ENCODE results near the gene POSTN. TPM values are rescaled to one million over a fixed set of nuclear protein-coding genes. Genes with fewer than 3 reads are reported as not detected.
"Not testable (repeated sequence)": the region's sequence is repeated elsewhere in the genome, so short reads cannot be mapped to it uniquely, and the experiment has no call there.

Gene POSTN
- total RNA-seq, 1 experiment from 2014 or later, result not detected

DNA sequence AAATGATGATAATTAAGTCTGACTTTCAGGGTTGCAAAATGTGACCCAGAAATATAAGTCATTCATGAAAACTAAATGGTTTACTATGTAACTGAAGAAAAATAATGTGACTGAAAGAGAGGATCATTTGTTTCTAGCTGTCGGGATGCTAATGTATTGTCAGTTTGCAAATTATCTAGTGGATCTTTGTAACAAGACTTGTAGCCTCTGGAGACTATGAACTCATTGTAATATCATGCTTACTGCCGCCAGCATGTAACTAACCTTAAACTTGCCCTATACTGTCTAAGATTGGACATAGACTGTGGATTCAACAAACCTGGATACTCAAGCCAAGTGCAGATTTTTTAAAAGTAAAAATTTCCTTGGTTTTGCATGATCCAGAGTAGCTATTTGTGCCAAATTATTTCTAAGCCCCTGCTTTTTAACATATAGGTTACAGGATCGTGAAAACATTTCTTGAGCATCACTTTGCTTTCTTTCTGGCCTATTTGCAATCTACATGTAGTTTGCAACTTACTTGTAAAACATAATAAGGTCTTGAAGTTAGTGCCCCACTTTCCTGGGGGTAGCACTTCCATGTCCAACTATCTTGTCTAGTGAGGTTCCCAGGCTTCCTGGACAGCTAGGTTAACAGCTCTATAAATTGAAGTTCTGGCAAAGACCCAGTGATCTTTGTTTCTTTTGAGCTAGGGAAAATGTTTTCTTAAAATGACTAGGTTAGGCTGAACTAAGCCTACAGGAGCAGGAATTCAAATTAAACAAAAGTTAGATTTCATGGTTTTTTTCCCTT is 3.3 kb upstream of the POSTN start:
- in situ Hi-C loops (cut with HindIII; ENCODE audit: low pct_unique_long_range_greater_than_20kb, low sequenced_read_pairs), result no loop called here
- DNase-seq (ENCODE audit: low read depth, low spot score), result no peak

- DNase-seq (ENCODE audit: low read depth, low spot score), result no peak
- in situ Hi-C loops (cut with HindIII; ENCODE audit: low pct_unique_long_range_greater_than_20kb, low sequenced_read_pairs), result no loop called here
These were observed 951 bp upstream of the POSTN start for GRCh38 chr13:37599519-37599918.

DNA sequence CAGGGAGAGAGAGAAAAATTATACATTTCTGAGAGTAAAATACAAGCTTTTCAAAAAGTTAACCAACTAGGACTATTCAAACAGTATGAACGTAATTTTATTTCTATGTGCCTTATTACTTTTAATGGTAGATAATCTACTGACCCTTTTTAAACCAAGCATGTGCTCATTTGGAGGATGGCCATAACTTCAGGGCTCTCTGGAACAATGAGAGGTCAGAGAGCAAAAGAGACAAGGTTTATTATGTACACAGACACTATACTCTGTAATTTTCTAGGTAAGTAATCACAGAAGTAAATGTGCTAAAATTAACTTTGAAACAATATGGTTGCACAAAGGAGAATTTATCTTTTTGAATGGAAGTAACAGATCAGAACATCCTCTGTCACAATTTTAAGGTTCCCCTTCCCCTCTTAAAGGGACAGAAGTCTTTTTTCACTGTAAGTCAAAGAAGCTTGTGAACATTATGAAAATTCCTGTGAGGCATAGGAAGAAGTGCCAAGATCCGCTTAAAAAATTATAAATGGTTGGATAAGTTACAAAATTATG is 1.0 kb downstream of the POSTN start:
- in situ Hi-C loops (cut with HindIII; ENCODE audit: low pct_unique_long_range_greater_than_20kb, low sequenced_read_pairs), result no loop called here
- DNase-seq (ENCODE audit: low read depth, low spot score), result no peak

GRCh38 chr13:37596805-37597204 is 1.8 kb downstream of the POSTN start:
- in situ Hi-C loops (cut with HindIII; ENCODE audit: low pct_unique_long_range_greater_than_20kb, low sequenced_read_pairs), result no loop called here
- DNase-seq (ENCODE audit: low read depth, low spot score), result no peak

GRCh38 chr13:37595162-37595561 is 3.4 kb downstream of the POSTN start:
- in situ Hi-C loops (cut with HindIII; ENCODE audit: low pct_unique_long_range_greater_than_20kb, low sequenced_read_pairs), result no loop called here

DNA sequence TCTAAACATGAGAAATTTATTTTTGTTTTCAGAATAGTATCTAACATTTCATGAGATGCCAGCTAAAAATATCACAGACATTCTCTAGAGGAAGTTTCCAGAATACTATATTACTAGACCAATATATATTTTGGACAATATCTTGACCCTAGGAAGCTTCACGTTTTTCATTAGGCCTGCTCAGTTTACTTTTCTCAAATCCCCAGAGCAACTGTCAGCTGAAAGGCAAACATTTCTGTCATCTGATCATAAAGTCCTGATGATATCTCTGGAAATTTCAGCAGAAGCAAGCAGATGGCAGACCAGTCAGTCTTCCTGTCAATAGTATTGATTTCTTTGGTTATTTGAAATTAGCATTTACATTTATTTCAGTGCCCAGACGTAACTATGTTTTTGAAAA is 4.0 kb downstream of the POSTN start:
- DNase-seq (ENCODE audit: low read depth, low spot score), result no peak
- in situ Hi-C loops (cut with HindIII; ENCODE audit: low pct_unique_long_range_greater_than_20kb, low sequenced_read_pairs), result no loop called here

More at GRCh38 chr13:37595162-37595561, 3.4 kb downstream of the POSTN start:
- DNase-seq (ENCODE audit: low read depth, low spot score), result no peak

DNA sequence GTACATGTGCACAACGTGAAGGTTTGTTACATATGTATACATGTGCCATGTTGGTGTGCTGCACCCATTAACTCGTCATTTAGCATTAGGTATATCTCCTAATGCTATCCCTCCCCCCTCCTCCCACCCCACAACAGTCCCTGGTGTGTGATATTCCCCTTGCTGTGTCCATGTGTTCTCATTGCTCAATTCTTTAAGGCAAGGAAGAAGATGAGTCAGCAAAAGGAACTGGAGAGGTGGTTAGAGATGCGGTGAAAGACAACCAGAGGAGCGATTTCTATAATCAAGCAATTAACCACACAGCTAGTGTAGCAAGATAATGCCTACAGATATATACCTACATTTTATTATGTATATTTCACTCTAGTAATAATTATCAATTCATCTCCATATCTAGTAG is 9.2 kb downstream of the POSTN start:
- in situ Hi-C loops (cut with HindIII; ENCODE audit: low pct_unique_long_range_greater_than_20kb, low sequenced_read_pairs); DNase-seq (ENCODE audit: low read depth, low spot score): not testable (repeated sequence)

GRCh38 chr13:37587236-37587635 is 11.3 kb downstream of the POSTN start:
- in situ Hi-C loops (cut with HindIII; ENCODE audit: low pct_unique_long_range_greater_than_20kb, low sequenced_read_pairs), result no loop called here
- no peak for DNase-seq (ENCODE audit: low read depth, low spot score)

GRCh38 chr13:37586164-37586563 is 12.4 kb downstream of the POSTN start:
- in situ Hi-C loops (cut with HindIII; ENCODE audit: low pct_unique_long_range_greater_than_20kb, low sequenced_read_pairs), result no loop called here
- no peak for DNase-seq (ENCODE audit: low read depth, low spot score)

DNA sequence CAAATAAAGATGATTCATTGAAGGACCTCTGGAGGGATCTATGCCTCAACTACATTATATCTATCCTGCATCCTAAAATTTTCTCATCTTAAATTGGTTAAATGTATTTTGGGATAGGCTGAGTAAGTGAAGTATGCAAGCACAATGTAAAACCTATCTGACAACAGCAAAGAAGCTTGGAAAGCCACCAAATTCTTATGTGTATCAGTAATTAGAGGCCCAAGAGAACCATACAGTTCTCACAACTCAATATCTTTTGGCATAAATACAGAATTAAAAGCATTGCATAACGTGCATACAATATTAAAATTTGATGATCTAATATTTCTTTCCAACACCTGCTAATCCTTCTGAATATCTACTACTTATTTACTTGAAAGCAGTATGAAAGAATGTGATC is 13.0 kb downstream of the POSTN start:
- DNase-seq (ENCODE audit: low read depth, low spot score), result no peak
- in situ Hi-C loops (cut with HindIII; ENCODE audit: low pct_unique_long_range_greater_than_20kb, low sequenced_read_pairs), result no loop called here

DNA sequence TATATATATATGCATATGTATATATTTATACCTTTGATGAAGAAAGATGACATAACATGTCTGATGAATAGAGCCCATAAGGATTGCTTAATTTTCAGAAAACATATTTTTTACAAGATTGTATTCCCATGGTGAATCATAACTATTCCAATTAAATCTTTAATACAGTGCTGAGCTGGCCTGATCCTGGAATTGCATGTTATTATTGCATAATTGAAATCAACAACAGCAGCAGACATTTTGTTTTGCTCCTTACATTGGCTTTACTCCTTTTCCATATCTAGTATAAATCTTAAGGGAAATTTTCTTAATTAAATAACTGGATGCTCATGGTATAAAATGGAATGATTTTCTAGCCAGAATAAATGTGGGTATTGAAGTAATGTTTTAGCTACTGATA is 22.0 kb downstream of the POSTN start:
- DNase-seq (ENCODE audit: low read depth, low spot score), result no peak
- in situ Hi-C loops (cut with HindIII; ENCODE audit: low pct_unique_long_range_greater_than_20kb, low sequenced_read_pairs), result no loop called here

GRCh38 chr13:37565425-37565824 is 33.1 kb downstream of the POSTN start:
- no peak for DNase-seq (ENCODE audit: low read depth, low spot score)
- in situ Hi-C loops (cut with HindIII; ENCODE audit: low pct_unique_long_range_greater_than_20kb, low sequenced_read_pairs), result no loop called here

DNA sequence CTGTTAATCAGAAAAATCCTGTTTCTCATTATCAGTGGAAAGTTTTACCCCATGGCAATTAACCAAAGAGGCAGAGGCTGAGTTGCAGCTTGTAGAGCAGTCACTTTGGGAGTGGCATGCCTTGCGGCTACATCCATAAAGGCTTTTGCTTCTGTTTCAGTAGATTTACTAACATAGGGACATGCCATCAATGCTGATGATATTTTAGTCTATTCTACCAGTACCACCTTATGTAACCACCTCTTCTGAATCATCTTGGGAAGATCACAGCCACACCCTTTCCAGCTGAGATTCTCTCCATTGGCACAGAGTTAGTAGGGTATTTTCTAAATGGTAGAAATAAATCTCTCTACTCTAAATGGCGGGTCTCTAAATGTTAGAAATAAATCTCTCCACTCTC is 37.5 kb downstream of the POSTN start:
- in situ Hi-C loops (cut with HindIII; ENCODE audit: low pct_unique_long_range_greater_than_20kb, low sequenced_read_pairs), result no loop called here
- DNase-seq (ENCODE audit: low read depth, low spot score), result no peak

DNA sequence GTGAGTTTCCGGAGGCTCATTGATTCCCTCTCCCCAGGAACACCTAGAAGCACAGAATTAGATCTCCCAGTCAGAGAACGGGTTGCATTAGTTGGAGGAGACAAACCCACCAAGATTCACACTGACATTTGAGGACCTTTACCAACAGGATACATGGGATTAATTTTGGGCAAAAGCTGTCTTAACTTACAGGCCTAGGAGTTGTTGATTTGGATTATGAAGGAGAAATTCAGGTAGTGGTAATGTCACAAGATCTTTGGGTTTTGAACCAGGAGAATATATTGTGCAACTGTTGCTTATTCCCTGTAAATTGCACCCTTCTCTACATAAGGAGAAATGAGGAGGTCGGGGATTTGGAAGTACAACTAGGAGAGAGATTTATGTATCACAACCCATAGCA is 38.0 kb downstream of the POSTN start:
- DNase-seq (ENCODE audit: low read depth, low spot score), result no peak
- in situ Hi-C loops (cut with HindIII; ENCODE audit: low pct_unique_long_range_greater_than_20kb, low sequenced_read_pairs), result no loop called here

- in situ Hi-C loops (cut with HindIII; ENCODE audit: low pct_unique_long_range_greater_than_20kb, low sequenced_read_pairs); DNase-seq (ENCODE audit: low read depth, low spot score): not testable (repeated sequence)
These were observed 39.8 kb downstream of the POSTN start for GRCh38 chr13:37558766-37559165.

- in situ Hi-C loops (cut with HindIII; ENCODE audit: low pct_unique_long_range_greater_than_20kb, low sequenced_read_pairs), result no loop called here
- no peak for DNase-seq (ENCODE audit: low read depth, low spot score)
These were observed 52.5 kb downstream of the POSTN start for GRCh38 chr13:37546087-37546486.

- in situ Hi-C loops (cut with HindIII; ENCODE audit: low pct_unique_long_range_greater_than_20kb, low sequenced_read_pairs), result no loop called here
- no peak for DNase-seq (ENCODE audit: low read depth, low spot score)
These were observed 53.6 kb downstream of the POSTN start for GRCh38 chr13:37544995-37545394.

- no peak for DNase-seq (ENCODE audit: low read depth, low spot score)
- in situ Hi-C loops (cut with HindIII; ENCODE audit: low pct_unique_long_range_greater_than_20kb, low sequenced_read_pairs), result no loop called here
These were observed 58.5 kb downstream of the POSTN start for GRCh38 chr13:37539976-37540605.

GRCh38 chr13:37539170-37539569 is 59.4 kb downstream of the POSTN start:
- in situ Hi-C loops (cut with HindIII; ENCODE audit: low pct_unique_long_range_greater_than_20kb, low sequenced_read_pairs), result no loop called here
- no peak for DNase-seq (ENCODE audit: low read depth, low spot score)
